NCI-H82 treated with DMSO at 0.1 percent for 48 hours (cell line): ENCODE measurements around the gene LEFTY1.

Source experiments
- DNase-seq: peaks from one replicate; lab custom pipeline; 2025; ENCODE audit not compliant: unreplicated experiment; lab: John Stamatoyannopoulos, UW

The LEFTY1 gene

DNA sequence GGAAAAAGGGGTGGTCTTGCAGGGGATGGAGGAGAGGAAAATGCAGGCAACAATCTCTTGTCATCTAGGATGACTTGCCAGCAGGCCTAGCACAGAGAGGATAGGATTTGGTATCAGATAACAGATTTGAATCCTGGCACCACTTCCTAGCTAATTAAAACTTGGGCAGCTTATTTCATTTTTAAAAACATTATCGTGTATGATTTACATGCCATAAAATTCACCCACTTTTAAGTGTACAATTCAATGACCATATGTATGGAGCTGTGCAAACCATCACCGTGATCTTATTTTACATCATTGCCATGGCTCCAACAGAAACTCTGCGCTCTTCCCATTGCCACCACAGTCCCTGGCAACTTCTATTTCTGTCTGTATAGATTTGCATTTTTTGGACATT, 28.2 kb upstream of the LEFTY1 start:
- DNase-seq: no peak

DNA sequence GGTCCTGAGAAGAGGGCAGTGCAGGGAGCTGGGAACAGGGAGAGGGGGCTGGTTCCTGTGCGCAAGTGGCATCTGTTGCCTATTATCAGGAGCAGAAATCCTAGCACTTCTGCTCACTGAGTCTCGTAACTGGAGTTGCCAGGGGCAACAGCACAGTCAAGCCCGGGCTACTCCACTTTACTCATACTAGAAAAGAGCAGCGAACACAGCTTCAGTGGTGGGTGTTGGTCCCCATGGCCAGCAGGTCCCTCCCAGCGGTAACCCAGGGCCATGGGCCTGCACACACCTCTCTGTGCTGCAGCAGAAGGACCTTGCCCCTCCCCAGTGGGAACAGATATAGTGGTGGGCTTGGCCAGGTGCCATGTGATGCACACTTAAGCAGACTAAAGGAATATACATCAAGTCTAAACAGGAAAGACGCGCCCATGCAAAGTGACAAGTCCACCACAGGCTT, 26.6 kb upstream of the LEFTY1 start:
- DNase-seq: no peak

DNA sequence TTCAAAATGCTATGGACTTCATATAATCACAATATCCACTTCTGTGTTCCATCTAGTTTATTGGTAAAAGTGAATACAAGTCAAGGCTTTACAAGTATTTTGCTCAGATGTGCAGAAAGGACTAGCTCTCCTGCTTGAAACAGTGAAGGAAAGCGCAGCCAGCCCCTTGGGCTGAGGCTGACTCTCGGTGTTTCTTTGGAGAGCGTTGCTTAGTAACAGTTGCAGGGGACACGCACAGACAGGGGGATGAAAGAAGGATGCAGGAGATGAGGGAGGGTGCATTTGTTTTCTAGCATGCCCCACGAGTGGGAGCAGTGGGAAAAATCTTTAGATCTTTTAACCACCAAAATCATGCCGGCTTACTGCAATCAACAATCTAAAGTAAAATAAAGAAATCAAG, 26.0 kb upstream of the LEFTY1 start:
- no peak for DNase-seq

DNA sequence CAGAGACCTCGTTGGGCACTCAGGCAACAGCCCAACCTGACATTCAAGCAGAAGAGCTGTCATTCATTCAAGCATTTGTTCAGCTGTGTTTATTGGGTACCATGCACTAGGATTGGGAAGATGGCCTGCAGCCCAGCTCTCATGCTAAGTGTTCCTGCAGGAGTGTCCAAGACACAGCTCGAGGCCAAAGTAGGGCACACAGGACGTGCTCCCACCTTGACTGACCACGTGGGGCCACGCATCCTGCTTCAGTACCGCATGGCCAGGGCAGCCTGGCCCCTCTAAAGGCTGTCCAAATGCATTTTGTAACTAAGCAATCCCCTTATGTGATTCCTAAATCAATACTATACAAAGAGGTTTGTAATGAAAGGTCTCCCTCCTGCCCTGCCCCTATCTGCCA, 25.4 kb upstream of the LEFTY1 start:
- DNase-seq: no peak

DNA sequence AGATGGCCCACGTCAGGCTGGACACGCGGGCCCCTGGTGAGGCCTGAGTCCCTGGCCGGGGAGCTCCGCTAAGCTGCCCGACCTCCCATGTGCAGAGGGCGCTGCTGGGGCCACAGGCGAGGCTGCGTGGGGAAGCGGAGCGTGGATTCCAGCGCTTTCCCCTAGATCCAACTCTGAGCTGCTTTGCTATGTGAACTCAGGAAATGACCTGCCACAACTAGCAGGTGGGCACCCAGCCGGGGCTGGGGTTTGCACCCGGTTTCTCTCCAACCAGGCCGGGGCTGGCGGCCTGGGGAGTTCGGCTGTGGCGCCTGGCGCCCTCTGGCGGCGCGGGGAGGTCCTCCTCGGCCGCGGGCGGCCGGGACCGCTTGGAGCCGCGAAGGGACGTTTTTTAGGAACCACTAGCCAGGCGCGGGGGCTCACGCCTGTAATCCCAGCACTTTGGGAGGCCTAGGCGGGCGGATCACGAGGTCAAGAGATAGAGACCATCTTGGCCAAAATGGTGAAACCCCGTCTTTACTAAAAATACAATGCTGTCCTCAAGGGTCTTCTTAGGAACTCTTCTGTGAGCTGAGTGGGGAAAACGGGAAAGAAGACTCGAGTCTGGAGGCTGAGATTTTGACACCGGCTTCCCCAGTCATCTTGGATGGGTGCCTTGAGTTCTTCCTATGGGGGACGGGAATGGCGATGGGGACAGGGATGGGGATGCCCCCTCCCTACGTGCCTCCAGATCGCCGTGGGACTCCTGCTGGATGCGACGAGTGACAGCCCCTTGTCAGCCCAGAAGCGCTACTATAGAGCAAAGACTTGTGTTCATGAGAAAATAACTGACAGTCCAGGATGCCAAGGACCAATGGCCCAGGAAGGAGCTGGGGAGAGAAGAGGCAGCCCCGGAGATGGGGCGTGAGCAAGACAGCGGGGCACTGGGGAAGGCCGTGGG, 22.5 kb upstream of the LEFTY1 start:
- no peak for DNase-seq

DNA sequence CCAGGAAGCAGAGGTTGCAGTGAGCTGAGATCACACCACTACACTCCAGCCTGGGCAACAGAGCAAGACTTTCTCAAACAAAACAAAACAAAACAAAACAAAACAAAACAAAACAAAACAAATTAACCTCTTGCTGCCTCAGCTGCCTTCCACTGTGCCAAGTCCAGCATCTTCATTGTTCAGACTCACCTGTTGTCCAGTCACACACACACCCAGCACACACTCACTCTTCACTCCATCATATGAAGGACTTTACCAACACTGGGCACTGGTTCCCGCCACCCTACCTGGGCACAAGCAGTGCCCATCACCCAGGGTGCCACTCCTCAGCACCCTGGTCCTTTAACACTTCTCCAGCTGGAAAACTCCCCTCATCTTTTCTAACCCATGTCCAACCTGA, 20.5 kb upstream of the LEFTY1 start:
- no peak for DNase-seq

DNA sequence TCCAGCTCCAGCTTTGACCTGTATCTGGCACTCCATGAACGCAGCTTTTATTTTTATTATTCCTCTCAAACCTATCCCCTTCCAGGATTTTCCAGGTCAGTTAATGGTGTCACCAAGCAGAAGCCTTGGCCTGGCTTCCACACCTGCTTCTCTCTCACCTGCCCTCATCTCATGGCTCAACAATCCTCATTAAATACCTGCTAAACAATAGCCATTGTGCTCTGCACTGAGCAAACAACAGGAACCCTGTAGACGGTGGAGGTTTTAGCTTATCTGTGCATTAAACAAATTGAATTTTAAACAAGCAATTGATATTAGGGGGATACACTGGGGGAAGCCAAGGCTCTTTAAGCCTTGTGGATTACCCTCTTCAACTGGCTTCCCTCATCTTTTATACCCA, 19.8 kb upstream of the LEFTY1 start:
- no peak for DNase-seq

DNA sequence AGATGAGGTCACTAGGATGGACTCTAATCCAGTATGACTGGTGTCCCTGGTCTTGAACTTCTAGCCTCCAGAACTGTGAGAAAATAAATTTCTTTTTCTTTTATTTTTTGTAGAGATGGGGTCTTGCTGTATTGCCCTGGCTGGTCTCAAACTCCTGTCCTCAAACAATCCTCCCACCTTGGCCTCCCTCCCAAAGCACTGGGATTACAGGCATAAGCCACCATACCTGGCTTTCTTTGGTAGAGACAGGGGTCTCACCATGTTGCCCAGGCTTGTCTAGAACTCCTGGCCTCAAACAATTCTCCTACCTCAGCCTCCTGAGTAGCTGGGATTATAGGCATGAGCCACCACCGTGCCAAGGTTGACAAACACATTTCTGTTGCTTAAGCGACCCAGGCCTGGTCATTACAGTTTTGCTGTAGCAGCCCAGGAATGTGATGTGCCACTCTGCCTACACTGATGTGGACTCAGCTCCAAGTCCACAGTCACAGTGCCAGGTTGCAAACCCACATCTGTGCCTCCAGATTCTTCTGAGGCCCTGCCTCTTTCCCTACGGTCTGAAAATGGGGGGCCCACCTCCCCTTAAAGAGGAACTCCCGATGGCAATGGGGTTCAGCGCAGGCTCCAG, 19.2 kb upstream of the LEFTY1 start:
- no peak for DNase-seq

DNA sequence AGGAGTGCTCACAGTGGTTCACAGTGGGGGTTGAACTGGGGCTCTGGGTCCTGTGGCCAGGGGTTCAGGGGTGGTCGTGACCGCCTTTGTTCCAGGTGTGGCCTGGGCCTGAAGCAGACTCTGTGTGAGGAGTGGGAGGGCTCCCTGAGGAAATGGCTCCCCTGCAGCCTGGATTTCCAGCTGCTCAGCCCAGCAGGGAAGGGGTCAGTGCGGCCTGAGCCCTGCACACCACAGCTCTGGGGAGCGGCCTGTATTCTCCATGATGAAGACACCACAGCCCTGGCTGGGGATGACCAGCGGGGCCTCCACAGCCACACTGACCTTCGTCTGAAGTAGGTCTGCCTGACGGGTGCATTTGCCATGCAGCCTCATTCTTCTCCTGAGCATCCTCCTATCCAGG, 18.4 kb upstream of the LEFTY1 start:
- no peak for DNase-seq

DNA sequence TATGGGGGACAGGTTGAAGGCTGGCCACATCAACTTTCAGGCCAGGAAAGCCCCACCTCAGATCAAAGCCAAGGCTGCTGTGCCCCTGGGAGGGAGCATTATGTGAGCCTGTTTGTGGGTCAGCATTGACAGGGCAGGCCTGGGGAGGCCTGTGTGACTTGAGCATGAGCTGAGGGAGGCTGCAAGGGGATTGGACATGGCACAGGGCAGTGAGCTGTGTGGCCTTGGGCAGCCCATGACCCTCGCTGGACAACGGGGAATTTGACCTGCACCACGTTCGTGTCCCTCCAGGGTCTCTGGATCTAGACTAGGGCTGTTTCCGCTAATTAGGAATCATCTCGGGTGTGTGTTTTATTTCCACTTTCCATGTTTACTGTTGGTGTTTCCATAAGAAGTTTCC, 17.5 kb upstream of the LEFTY1 start:
- DNase-seq: no peak

DNA sequence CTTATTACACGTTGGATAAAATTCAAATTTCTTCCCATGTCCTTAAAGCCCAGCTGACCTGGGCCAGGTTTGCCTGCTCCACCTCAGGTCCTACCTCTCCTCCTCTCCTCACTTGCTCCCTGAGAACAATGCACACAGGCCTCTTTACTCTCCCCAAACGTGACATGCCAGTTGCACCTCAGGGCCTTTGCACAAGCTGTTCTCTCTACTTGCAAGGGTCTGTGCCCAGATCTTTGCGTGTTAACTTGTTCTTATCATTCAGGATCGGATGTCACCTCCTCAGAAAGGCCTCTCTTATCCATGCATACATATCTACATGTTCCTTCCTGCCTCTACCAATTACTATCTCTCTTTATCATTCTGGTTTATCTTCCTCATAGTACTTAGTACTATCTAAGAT, 14.7 kb upstream of the LEFTY1 start:
- DNase-seq: no peak

DNA sequence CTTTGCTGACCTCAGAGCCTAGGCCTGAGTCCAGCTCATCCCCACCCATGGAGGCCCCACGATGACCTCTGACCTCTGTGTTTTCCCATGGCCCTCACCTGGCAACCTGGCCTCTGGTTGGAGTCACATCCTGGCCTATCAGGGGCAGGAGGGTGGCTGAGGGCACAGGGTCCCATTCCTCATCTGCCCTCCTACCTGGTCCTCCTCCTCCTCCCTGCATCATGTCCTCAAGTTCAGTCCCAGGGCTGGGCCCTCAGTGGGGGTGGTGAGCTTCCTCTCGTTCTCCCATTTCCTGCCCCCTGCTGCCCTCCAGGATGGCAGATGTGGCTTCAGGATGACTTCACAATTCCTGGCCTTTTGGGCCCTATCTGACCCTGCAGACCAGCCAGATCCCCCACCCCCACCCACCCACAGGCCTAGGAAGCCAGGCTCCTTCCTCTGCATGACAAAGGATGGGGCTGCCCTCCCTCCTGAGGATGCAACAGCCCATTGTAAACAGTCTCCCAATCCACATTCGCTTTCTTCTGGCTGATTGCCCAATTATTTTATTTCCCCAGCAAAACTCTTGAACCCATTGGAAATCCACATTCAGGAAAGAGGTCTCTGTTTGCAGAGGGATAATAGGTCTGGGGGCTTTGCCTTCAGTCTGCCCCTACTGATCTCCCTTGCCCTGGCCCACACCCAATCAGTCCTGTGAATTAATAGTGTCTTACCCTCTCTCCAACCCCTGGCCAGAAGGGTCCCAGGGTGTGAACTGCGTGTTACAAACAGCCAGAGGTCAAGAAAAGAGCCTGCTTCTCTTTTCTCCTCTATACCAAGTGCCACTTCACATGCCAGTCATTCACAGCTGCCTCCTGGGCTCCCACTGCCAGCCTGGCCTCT, 10.3 kb upstream of the LEFTY1 start:
- no peak for DNase-seq

DNA sequence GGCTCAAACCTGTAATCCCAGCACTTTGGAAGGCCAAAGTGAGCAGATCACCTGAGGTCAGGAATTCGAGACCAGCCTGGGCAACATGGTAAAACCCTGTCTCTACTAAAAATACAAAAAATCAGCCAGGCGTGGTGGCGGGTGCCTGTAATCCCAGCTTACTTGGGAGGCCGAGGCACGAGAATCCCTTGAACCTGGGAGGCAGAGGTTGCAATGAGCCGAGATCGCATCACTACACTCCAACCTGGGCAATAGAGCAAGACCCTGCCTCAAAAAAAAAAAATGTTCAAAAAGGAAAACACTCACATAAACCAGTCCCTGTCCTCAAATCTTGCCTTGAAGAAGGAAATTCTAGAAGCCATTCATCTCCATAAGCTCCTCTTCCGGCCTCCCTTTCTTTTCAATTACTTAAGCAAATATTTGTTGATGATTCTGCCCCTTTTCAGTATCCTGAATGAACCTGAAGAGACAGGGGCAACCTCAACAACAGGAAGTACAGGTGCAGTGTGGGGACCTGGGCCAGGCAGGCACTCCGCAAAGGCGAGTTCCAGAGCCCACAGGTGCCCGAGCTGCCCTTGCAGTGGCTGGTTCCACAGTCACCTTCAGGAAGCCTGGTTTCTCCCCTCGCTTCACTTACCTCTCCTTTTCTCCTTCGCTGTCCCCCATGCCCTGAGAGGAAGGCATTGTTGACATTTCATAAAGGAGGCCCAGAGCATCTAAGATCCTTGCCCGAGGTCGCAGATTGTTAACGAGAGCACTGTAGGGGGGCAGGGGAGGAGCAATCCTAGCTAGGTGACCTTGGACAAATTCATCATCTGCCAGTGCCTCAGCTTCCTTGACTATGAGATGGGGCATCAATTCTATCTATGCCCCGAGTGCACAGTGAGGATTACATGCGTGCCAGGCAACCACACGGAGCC, 8.9 kb upstream of the LEFTY1 start:
- DNase-seq: no peak

DNA sequence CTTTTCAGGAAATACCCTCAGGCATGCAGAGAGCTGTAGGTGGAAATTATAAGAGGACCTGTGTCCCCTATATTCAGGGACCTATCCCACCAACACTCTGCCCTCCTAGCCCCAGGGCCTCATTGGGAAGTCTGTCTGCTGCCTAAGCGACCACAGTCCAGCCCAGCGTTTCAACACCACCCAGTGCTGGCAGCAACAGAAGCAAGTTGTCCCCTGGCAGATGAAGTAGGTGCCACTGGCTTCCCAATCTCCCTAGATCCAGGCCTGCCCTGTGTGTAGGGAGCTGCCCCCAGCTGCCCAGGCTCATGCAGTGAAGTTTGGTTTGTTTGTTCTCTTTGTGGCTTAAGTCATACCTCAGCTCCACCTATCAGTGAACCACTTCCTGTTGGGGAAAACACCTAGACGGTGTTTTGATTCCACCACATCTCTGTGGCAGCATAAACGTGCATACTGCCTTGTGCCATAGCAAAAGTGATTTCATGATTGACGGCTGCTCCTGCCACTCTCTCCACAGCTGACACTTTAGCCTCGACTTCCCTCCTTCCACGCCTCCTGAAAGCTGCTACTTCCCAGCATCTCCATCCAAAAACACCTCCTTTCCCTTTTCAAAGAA, 8.1 kb upstream of the LEFTY1 start:
- DNase-seq: no peak

DNA sequence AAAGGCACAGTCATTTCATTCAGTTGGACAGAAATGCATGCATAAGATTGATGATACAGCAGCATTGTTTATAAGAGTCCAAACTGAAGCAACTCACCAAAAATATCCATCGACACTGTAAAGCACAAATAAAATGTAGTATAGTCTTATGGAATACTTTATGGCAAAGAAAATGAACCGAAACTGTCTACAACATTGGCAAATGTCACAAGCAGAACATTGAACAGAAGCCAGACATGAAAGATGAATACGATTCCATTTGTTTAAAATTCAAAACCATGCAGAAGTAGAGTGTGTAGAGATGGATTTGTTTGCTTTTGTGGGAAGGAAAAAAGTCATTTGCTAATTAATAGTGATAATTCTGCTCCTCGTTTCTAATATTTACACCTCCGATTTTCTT, 7.5 kb upstream of the LEFTY1 start:
- no peak for DNase-seq

DNA sequence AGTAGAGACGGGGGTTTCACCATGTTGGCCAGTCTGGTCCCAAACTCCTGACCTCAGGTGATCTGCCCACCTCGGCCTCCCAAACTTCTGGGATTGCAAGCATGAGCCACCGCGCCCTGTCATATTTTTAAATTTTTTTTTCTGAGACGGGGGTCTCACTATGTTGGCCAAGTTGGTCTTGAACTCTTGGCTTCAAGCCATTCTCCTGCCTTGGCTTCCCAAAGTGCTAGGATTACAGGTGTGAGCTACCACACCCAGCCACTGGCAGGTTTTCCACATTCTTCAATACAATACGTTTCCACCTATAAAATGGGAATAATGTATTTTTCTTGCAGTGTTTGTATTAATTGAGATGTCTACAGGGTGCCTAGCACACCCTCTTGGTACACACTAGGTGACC, 3.4 kb upstream of the LEFTY1 start:
- DNase-seq: no peak

DNA sequence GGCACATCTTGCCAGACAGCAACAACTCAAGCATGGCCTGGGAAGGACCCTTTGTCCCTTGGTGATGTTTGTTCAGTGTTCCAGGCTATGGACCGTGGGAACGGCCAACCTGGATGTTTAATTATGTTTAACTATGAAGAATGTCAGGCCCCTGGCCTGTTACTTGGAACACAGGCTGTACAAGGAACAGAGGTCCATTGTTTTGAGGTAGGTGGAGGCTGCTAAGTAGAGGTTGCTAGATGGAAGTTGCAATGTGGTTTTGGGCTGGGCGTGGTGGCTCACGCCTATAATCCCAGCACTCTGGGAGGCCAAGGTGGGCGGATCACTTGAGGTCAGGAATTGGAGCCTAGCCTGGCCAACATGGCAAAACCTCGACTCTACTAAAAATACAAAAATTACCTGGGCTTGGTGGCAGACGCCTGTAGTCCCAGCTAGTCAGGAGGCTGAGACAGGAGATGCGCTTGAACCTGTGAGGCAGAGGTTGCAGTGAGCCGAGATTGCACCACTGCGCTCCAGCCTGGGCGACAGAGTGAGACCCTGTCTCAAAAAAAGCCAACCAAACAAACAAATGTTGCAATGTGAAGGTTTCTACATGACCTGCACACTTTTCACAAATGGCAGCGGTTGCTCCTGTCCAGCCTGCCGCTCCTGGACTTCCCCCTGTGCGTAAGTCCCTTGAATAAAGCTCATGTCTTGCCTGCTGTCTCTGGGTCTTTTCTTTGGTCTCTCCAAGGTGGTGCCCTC, 2.5 kb upstream of the LEFTY1 start:
- DNase-seq: no peak

DNA sequence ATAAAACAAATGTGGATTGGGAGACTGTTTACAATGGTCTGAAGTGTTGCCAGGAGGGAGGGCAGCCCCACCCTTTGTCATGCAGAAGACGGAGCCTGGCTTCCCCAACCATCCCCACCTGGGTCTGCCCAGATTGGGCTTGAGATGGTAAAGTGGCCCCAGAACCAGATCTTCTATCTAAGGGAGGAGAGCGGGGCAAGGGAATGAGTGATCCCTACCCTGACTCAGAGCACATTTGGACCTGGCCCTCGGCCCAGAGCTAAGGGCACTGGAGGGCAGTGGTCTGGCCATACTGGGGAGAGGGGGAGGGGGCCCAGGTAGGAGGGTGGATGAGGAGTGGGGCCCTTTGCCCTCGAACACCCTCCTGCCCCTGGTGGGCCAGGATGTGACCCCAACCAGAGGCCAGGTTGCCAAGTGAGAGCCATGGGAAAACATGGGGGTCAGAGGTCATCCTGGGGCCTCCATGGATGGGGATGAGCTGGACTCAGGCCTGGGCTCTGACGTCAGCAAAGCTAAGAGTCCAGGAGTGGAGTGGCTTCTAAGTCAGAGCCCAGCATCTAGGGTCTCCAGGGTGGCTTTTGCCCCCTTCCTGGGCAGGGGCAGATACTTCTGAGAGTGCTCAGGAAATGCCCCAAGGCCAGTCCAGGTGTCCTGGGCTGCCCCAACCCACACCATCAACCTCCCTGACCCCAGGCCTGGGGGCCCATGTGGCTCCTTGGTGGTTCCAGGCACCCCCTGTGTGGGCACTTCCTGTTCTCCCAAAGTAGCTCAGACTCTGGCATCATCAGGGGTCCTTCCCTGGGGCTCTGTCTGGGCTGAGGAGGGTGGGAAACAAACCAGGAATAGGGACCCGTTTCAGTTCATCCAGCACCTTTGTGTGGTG, 1.6 kb upstream of the LEFTY1 start:
- no peak for DNase-seq
